Loucy (cell line): ENCODE data around the gene RFC1.

Experiments used
- CTCF ChIP-seq: fragments of 200-600 bp; sonication (generic); conservative IDR thresholded peaks from 2 replicates; pipeline ENCODE4 v1.5.1; 2014; ENCODE audit warnings: mild to moderate bottlenecking, antibody characterized with exemption, low read length
- EZH2phosphoT487 ChIP-seq: fragments of 200-600 bp; IDR thresholded peaks from 2 replicates; pipeline ENCODE4 v1.6.1; 2018; ENCODE audit warnings: antibody characterized with exemption, mild to moderate bottlenecking, moderate library complexity, borderline replicate concordance

GRCh38 chr4:39320381-39321115 lies 45.6 kb downstream of the RFC1 start:
- no peak for TF ChIP-seq CTCF
- no peak for TF ChIP-seq EZH2phosphoT487
